ENCODE results near the gene NXPH1. TPM values are rescaled to one million over a fixed set of nuclear protein-coding genes. Genes with fewer than 3 reads are reported as not detected.

Gene NXPH1
- polyA plus RNA-seq, 1 donor from 2014 or later, result 15.9 TPM

DNA sequence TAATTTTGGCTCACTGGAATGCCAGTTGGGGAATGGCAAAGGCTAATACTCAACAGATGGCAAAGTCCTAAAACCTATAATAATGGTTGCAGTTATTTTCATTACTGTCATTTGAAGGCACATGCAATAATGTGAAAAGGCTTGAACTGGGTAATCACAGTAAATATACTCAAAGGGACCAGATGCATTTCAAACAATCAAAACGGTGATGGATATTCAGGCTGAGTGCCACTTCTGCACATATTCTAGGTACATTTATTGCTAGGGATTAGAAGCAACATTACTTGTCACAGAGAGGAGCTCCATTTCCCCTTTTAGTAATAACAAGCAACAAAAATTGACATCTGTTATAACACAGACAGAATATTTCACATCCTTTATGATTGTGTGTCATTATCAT is 171.8 kb downstream of the NXPH1 start:
- no peaks in the 10 kb centered on the region for H4K20me1 ChIP-seq (ENCODE audit: insufficient read depth)
- H3K9ac ChIP-seq (ENCODE audit: low read length), result no peak overlapping the region
- peak; percentile 67 for TF ChIP-seq POLR2AphosphoS5 (IDR thresholded peaks at IDR 0.05)
- TF ChIP-seq EP300 (conservative IDR thresholded peaks at IDR 0.05; ENCODE audit: poor library complexity, severe bottlenecking), result peak; percentile 70
- no peak for TF ChIP-seq TAF1 (IDR thresholded peaks at IDR 0.05; ENCODE audit: low read depth)
- no peaks in the 10 kb centered on the region for H3F3A ChIP-seq (ENCODE audit: insufficient read depth, low read length, poor library complexity, severe bottlenecking)
- no peak overlapping the region for H2AFZ ChIP-seq (ENCODE audit: low read depth, low read length)
- no peaks in the 10 kb centered on the region for H3K9me2 ChIP-seq (ENCODE audit: insufficient read depth, low read length)
- H3K36me3 ChIP-seq (ENCODE audit: insufficient read depth, low read length), result no peaks in the 10 kb centered on the region
- no peak overlapping the region for H3K4me3 ChIP-seq (ENCODE audit: low read length)
- no peak overlapping the region for H3K27ac ChIP-seq (ENCODE audit: low read length)
- no peaks in the 10 kb centered on the region for H3K9me3 ChIP-seq (ENCODE audit: low read length)
- no peak overlapping the region for H3K4me2 ChIP-seq (ENCODE audit: low read length)
- H3K79me2 ChIP-seq (replicated peaks; ENCODE audit: insufficient read depth, low read length), result no peaks in the 10 kb centered on the region
- H3K27me3 ChIP-seq (ENCODE audit: insufficient read depth, low read depth, low read length), result no peaks in the 10 kb centered on the region

DNA sequence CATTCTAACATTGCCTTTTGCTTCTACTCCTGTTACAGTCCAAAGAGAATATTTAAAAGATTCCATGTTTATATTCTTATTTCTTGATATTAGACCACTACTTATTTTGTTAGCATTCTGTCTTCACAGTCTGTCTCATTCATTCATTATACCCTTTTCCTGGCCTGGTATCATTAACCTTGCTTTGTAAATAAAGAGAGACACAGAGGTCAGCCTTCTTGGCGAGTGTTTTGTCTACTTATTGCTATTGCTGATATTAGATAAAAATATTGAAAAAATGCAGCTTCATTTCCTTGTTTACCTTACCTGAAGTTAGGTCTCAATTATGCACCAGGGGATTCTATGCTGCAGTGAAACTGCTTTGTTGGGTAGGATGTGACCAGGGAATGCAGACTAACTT is 179.2 kb downstream of the NXPH1 start:
- H3K4me2 ChIP-seq (ENCODE audit: low read length), result no peak overlapping the region
- H3K27ac ChIP-seq (ENCODE audit: low read length), result no peak overlapping the region
- H3F3A ChIP-seq (ENCODE audit: insufficient read depth, low read length, poor library complexity, severe bottlenecking), result no peaks in the 10 kb centered on the region

DNA sequence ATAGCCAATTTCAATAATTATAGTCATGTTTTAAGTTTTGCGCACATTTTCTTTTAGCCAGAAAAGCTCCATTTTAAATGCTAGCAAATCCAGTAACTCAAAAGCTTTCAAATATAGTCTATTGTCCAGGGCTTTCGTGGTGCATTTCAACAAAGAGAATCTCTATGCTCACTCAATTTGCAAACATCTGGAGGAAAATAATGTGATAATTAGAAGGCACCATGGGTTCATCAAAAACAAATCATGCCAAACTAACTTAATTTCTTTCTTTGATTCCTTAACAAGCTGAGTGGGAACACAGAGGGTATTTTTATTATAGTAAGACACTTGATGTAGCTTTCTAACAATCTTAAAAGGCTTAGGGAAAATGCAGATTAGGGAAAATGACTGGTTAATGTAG is 179.8 kb downstream of the NXPH1 start:
- Histone ChIP-seq H3K27me3 (ENCODE audit: insufficient read depth, low read depth, low read length) (no peaks in the 10 kb centered on the region), H3K79me2 (replicated peaks; ENCODE audit: insufficient read depth, low read length) (no peaks in the 10 kb centered on the region), H3K27ac (ENCODE audit: low read length) (no peak overlapping the region)

More for the DNA sequence above, 179.2 kb downstream of the NXPH1 start:
- Histone ChIP-seq H3K4me3 (ENCODE audit: low read length) (no peak overlapping the region), H3K36me3 (ENCODE audit: insufficient read depth, low read length) (no peaks in the 10 kb centered on the region), H3K79me2 (replicated peaks; ENCODE audit: insufficient read depth, low read length) (no peaks in the 10 kb centered on the region), H2AFZ (ENCODE audit: low read depth, low read length) (no peak overlapping the region), H3K9ac (ENCODE audit: low read length) (no peak overlapping the region), H3K9me2 (ENCODE audit: insufficient read depth, low read length) (no peaks in the 10 kb centered on the region), H3K27me3 (ENCODE audit: insufficient read depth, low read depth, low read length) (no peaks in the 10 kb centered on the region), H3K9me3 (ENCODE audit: low read length) (no peaks in the 10 kb centered on the region), H4K20me1 (ENCODE audit: insufficient read depth) (no peaks in the 10 kb centered on the region)
- TF ChIP-seq, protein P1, sequence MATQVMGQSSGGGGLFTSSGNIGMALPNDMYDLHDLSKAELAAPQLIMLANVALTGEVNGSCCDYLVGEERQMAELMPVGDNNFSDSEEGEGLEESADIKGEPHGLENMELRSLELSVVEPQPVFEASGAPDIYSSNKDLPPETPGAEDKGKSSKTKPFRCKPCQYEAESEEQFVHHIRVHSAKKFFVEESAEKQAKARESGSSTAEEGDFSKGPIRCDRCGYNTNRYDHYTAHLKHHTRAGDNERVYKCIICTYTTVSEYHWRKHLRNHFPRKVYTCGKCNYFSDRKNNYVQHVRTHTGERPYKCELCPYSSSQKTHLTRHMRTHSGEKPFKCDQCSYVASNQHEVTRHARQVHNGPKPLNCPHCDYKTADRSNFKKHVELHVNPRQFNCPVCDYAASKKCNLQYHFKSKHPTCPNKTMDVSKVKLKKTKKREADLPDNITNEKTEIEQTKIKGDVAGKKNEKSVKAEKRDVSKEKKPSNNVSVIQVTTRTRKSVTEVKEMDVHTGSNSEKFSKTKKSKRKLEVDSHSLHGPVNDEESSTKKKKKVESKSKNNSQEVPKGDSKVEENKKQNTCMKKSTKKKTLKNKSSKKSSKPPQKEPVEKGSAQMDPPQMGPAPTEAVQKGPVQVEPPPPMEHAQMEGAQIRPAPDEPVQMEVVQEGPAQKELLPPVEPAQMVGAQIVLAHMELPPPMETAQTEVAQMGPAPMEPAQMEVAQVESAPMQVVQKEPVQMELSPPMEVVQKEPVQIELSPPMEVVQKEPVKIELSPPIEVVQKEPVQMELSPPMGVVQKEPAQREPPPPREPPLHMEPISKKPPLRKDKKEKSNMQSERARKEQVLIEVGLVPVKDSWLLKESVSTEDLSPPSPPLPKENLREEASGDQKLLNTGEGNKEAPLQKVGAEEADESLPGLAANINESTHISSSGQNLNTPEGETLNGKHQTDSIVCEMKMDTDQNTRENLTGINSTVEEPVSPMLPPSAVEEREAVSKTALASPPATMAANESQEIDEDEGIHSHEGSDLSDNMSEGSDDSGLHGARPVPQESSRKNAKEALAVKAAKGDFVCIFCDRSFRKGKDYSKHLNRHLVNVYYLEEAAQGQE (IDR thresholded peaks at IDR 0.05; ENCODE audit: borderline replicate concordance), result no peak
- TF ChIP-seq MXI1 (conservative IDR thresholded peaks at IDR 0.05; ENCODE audit: poor library complexity, severe bottlenecking) (no peak), EP300 (conservative IDR thresholded peaks at IDR 0.05; ENCODE audit: poor library complexity, severe bottlenecking) (no peak), TAF1 (IDR thresholded peaks at IDR 0.05; ENCODE audit: low read depth) (no peak)

More for the DNA sequence above, 179.8 kb downstream of the NXPH1 start:
- no peak overlapping the region for H3K4me2 ChIP-seq (ENCODE audit: low read length)
- no peak overlapping the region for H2AFZ ChIP-seq (ENCODE audit: low read depth, low read length)
- no peaks in the 10 kb centered on the region for H3F3A ChIP-seq (ENCODE audit: insufficient read depth, low read length, poor library complexity, severe bottlenecking)
- no peak overlapping the region for H3K4me3 ChIP-seq (ENCODE audit: low read length)
- TF ChIP-seq EP300 (conservative IDR thresholded peaks at IDR 0.05; ENCODE audit: poor library complexity, severe bottlenecking), result no peak
- no peak for TF ChIP-seq SMC3 (conservative IDR thresholded peaks at IDR 0.05; ENCODE audit: poor library complexity)
- TF ChIP-seq, protein P1 (IDR thresholded peaks at IDR 0.05; ENCODE audit: borderline replicate concordance), result no peak
- TF ChIP-seq MXI1 (conservative IDR thresholded peaks at IDR 0.05; ENCODE audit: poor library complexity, severe bottlenecking), result no peak
- TF ChIP-seq TAF1 (IDR thresholded peaks at IDR 0.05; ENCODE audit: low read depth), result no peak
- no peak for TF ChIP-seq EZH2 (IDR thresholded peaks at IDR 0.05; ENCODE audit: borderline replicate concordance, insufficient read depth, low read length, poor library complexity, severe bottlenecking)
- no peak for TF ChIP-seq RAD21 (conservative IDR thresholded peaks at IDR 0.05)
- TF ChIP-seq CTCF (IDR thresholded peaks at IDR 0.05; ENCODE audit: poor library complexity, severe bottlenecking), result no peak
- TF ChIP-seq POLR2AphosphoS5 (IDR thresholded peaks at IDR 0.05), result no peak
- no peak overlapping the region for H3K9ac ChIP-seq (ENCODE audit: low read length)
- H4K20me1 ChIP-seq (ENCODE audit: insufficient read depth), result no peaks in the 10 kb centered on the region
- no peaks in the 10 kb centered on the region for H3K36me3 ChIP-seq (ENCODE audit: insufficient read depth, low read length)
- H3K9me3 ChIP-seq (ENCODE audit: low read length), result no peaks in the 10 kb centered on the region
- H3K9me2 ChIP-seq (ENCODE audit: insufficient read depth, low read length), result no peaks in the 10 kb centered on the region

Measured in neural cell (in vitro differentiated cells).